Fibroblast of skin of right biceps (primary cell): Measurements from ENCODE around the gene PLK3.
"Not testable (repeated sequence)": the region's sequence is repeated elsewhere in the genome, so short reads cannot be mapped to it uniquely, and the experiment has no call there.

Experiments used
- DNase-seq: peaks from one replicate; pipeline ENCODE4 v3.0.0-alpha.2; 2013

The PLK3 gene

GRCh38 chr1:44799770-44800584, at the start of gene PLK3:
TSS of gene PLK3 (plus strand) at chr1:44800377. CDS start at chr1:44800464, 87 bp downstream.
- DNase-seq, result peak; percentile 97

DNA sequence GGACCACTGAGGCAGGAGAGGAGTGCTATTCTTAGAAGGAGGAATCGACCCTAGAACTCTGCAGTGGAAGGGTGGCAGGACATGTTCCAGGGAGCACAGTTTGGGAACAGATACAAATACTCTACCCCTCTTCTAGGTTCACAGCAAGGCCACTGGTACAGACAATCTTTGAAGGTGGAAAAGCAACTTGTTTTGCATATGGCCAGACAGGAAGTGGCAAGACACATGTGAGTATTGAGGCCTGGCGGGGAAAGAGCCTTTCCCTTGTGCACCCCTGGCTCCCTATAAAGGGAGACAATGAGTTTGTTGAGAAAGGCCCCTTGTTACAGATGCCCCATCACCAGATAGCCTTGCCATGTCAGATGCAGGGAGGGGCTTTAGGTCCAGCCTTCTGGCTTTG, 42.8 kb upstream of the PLK3 start:
- DNase-seq, result no peak

- DNase-seq, result no peak
These were observed 41.1 kb upstream of the PLK3 start for GRCh38 chr1:44759077-44759476.

- no peak for DNase-seq
These were observed 39.3 kb upstream of the PLK3 start for GRCh38 chr1:44760876-44761275.

DNA sequence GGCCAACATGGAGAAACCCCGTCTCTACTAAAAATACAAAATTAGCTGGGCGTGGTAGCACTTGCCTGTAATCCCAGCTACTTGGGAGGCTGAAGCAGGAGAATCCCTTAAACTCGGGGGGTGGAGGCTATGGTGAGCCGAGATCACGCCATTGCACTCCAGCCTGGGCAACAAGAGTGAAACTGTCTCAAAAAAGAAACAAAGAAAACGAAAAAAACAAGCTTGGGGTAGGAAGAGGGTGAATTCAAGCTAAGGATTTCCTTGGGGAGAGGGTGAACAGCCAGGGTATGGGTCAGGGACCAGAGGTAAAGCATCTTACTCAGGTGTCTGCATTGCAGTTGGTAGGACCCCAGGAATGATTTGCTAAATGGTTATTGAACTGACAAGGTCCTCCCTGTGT, 33.8 kb upstream of the PLK3 start:
- DNase-seq, result not testable (repeated sequence)

DNA sequence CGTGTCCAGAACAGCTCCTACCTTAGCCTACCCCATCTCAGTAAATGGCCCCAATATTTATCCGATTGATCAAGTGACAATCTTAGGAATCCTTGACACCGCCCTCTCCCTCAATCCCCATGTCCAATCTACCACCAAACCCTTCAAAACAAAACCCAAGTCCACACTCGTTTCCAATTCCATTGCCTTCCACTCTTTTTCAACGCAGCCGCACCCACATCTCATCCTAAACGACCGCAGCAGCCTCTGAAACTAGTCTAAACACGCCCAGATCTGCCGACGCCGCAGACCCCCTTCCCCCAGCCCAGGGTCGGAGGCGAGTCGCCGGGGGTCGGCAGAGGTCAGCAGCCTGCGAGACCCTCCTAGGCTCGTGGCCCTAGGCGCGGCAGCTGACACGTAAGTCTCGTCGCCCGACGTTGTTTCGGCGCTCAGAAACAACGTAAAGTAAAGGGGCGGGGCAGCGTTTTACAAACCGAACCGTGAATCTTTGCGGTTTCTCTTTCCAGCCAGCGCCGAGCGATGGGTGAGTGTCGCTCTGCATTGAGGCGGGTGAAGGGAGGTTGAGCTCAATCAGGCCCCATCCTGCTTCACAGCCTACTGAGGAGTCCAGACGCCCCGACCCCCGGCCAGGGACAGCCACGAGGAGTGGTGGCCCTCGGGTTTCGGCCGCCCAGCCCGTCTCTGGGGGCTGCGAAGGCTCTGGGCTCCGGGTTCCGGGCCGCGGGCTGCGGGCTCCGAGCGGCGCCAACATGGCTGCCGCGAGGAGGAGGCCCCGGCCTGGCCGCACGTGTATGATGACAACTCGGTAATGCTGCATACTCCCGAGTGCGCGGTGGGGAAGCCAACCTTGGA, 24.9 kb upstream of the PLK3 start, which contains the start of gene RPS8:
TSS of gene RPS8 (plus strand) at position 463 of the 852 bp plus-strand sequence. CDS start at position 520, 57 bp downstream.
- DNase-seq, result peak; percentile 95

DNA sequence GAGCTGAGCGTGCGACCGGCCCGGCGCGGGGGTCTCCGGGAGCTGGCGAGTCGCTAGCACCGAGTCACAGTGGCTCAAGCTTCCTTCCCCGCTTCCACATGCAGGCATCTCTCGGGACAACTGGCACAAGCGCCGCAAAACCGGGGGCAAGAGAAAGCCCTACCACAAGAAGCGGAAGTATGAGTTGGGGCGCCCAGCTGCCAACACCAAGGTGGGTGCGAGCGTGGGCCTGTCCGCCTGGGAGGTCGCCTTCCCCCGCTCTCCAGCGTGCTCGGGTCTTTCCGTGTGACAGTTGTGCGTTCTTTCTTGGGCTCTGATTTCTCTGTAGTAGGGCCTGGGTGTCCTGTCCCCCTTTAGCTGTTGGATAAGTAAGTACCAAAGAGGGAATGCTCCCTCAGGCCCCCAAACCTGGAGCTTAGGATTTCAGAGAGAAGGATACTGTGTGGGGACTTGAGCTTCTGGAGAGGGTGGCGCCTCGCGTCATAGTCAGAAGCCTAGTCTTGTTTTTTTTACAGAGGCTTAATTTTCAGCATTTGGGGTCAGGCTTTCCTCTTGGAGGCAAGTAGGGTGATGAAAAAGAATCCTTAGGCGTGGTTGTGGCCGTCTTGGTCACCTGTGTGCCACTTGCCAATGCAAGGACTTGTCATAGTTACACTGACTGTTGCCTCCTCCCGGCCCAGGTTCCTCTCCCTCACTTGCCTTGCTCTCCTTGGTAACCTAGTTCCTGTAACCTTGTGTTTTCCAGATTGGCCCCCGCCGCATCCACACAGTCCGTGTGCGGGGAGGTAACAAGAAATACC, 24.0 kb upstream of the PLK3 start:
- DNase-seq, result peak; percentile 12

GRCh38 chr1:44776730-44777068, 23.5 kb upstream of the PLK3 start:
- no peak for DNase-seq

DNA sequence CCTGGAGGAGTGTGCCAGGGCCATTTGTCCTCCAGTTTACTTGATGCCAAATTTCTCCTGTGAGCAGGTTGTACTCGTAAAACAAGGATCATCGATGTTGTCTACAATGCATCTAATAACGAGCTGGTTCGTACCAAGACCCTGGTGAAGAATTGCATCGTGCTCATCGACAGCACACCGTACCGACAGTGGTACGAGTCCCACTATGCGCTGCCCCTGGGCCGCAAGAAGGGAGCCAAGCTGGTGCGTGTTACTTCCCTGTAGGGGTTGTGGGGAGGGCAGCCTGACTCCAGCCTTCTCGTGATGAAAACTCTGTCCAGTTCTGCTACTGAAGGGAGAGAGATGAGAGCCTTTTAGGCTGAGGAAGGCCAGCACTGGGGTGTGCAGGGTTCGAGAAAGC, 22.6 kb upstream of the PLK3 start:
- DNase-seq, result no peak

- DNase-seq, result no peak
These were observed 22.1 kb upstream of the PLK3 start for GRCh38 chr1:44777969-44778635.

- no peak for DNase-seq
These were observed 21.2 kb upstream of the PLK3 start for GRCh38 chr1:44778705-44779576.

DNA sequence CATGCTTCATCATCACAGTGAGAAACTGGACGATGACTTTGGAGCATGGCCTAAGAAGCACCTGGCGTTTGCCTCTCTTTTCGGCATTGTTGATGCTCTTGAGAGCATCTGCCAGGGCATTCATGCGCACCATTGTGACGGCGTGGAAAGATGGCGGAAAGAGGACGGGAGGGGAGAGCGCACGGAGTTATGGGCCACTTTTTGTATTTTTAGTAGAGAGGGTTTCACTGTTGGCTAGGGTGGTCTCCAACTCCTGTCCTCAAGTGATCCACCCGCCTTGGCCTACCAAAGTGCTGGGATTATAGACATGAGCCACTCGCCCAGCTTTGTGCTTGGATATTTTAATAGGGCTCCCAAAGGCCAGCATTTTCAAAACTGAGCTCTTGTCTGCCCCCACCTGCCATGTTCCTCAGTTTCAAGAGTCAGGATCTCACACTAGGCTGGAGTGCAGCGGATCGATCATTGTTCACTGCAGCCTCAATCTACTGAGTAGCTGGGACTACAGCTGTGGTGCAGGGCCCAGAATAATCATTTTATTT, 19.5 kb upstream of the PLK3 start:
- no peak for DNase-seq

DNA sequence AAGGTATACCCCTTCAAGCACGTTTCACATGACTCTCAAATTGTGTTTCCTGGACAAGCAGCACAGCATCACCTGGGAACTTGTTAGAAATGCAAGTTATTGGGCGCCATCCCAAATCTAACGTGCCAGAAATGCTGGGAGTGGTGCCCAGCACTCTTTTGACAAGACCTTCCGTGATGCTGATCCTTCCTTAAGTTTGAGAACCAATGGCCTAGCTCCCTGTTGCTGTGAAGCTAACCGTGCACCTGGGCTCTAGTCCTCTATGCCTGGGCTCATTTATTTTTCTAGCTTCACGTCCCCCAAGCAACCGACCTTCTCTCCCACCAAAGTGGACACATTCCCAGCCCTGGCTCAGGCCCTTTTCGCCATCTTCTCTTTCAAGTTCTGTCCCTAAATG, 16.5 kb upstream of the PLK3 start:
- no peak for DNase-seq

- no peak for DNase-seq
These were observed 15.8 kb upstream of the PLK3 start for GRCh38 chr1:44784094-44785028.

DNA sequence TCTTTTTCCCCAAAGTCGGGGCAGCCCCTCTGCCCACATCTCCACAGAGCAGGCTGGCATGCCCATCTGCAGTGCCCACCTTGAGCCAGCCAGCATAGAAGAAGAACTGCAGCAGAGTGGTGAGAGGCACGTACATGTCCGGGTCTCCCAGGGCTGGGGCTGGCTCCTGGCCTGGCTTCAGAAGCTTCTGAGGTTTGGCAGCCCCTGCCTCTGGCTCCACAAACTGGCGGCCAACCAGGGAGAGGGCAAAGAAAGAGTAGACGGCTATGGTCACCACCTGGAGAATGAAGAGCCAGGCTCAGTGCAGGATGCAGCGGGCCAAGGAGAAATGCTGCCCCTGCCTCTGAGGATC, 15.2 kb upstream of the PLK3 start:
- no peak for DNase-seq

DNA sequence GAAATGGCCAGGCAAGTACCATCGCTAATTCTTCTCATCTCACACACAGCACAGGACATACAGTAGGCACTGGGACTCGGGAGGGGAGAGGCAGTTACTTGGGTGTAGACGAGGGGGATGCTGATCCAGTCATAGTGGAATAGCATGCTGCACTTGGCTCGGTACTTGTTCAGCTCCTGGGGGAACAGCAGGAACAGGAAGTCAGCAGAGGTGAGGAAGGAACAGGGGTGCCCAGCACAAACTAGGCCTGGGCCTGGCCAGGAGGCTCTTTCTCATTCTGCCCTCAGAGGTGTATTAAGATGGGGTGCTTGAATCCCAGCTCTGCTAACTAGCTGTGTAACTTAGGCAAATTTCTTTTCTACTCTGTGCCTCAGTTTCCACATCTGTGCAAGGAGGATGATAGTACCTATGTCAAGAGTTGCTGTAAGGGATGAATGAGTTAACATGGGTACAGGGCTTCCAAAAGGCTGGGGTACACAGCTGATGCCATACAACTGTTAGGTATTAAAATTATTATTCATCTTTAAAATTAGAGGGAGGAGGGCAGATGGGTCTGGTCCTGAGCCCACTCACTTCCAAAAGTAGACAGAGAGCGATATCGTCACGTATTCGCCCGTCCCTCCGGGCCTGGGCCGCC, 14.6 kb upstream of the PLK3 start:
- DNase-seq, result no peak

- peak; percentile 52 for DNase-seq
These were observed 13.9 kb upstream of the PLK3 start for GRCh38 chr1:44786138-44786840.

- no peak for DNase-seq
These were observed 13.2 kb upstream of the PLK3 start for GRCh38 chr1:44786841-44787426.

- no peak for DNase-seq
These were observed 12.7 kb upstream of the PLK3 start for GRCh38 chr1:44787506-44787905.
